GM13977 (cell line): Measurements from ENCODE around the gene TP73.

Experiments used
- DNase-seq: peaks from one replicate; pipeline ENCODE4 v3.0.0; 2012; ENCODE audit warnings: low spot score
- CTCF ChIP-seq: IDR thresholded peaks from 2 replicates; pipeline ENCODE4 v1.5.1; 2012; ENCODE audit warnings: mild to moderate bottlenecking, control low read depth; ENCODE audit not compliant: insufficient read depth; ENCODE audit errors: extremely low read depth, missing control alignments
- in situ Hi-C: fragments of 300-500 bp; cut with MboI; formaldehyde crosslinking; loops from one replicate; pipeline ENCODE4 v1.12.0; 2022; ENCODE audit warnings: low sequenced_read_pairs, low pct_unique_long_range_greater_than_20kb, mixed read lengths, inconsistent platforms; ENCODE audit not compliant: unreplicated experiment

The TP73 gene

GRCh38 chr1:3744646-3745045, 92.3 kb downstream of the TP73 start:
- in situ Hi-C loops: no loop called here
- no peak for DNase-seq
- TF ChIP-seq CTCF: no peak

DNA sequence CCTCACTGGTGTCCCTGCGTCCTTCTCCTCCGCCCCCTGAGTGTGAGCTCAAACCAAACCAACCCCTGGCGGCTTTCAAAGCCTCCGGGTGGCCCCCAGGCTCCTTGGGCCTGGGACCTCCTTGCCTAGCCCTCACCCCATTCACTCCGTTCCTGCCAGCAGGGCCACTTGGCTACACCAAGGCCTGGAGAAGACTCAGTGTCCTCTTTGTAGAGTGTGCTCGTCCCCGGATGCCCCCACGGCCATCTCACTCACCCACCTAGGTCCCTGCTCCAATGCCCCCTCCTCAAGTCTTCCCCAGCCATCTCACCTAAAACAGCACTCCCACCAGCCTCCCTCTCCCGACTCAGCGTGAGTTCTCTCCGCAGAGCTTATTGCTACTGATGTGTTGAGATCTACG, 92.8 kb downstream of the TP73 start:
- in situ Hi-C loops: no loop called here
- TF ChIP-seq CTCF: no peak

GRCh38 chr1:3745590-3746381, 93.5 kb downstream of the TP73 start:
- in situ Hi-C loops: no loop called here
- no peak for DNase-seq
- TF ChIP-seq CTCF: no peak

More for the DNA sequence above, 92.8 kb downstream of the TP73 start:
- DNase-seq: no peak

- no peak for TF ChIP-seq CTCF
- DNase-seq: no peak
- in situ Hi-C loops: no loop called here
Measured at GRCh38 chr1:3746389-3746829, 94.1 kb downstream of the TP73 start.

DNA sequence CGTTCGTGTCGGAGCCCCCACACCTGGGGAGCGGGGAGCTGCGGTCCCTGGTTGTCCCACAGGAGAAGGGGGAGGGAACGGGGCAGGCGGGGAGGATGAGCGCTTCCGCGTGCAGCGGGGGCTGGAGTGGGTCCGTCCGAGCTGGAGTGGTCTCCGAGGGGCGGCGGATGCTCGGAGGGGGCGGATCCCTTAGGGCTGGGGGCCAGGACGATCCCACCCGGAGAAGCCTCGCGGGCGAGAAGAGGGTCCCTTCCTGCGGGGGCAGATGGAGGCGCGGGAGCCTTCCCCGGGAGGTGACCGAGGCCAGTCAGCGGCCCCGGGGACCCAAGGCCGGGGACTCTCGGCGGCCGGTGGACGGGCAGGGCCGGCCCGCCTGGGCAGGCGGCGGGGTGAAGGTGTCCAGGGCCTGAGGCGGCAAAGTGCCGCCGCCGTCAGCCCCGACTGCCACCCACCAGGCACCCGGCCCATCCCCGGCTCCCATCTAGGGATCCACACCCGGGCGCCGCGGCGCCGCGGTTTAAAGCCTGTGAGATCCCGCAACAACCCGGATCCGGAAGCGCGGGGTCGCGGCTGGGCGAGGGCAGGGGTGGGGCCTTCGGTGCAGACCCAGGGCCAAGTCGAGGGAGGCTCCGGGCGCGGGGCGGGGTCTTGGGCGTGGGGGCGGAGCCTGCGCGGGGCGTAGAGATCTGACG, 94.7 kb downstream of the TP73 start:
- TF ChIP-seq CTCF: no peak
- DNase-seq: peak; percentile 98
- in situ Hi-C loops: no loop called here

- in situ Hi-C loops: no loop called here
- DNase-seq: no peak
- TF ChIP-seq CTCF: no peak
Measured at GRCh38 chr1:3747522-3747848, 95.2 kb downstream of the TP73 start.
